Measurements from ENCODE around the gene AGXT.

AGXT gene

DNA sequence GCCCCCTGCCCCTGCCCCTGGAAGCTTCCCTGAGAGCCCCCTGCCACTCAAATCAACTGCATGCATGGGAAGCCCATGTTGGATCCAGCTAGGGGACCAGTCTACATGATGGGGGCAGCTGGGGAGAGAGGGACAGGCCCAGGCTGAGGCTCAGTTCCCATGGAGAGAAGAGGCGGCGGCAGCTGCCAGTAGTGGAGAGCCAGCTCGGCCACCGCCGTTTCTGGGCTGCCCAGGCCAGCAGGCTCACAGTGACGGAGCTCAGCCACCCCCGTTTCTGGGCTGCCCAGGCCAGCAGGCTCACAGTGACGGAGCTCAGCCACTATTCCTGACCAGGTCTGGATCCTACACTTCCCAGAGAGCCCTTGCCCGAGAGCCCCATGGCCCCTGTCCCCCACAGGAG is 23.7 kb downstream of the AGXT start:
- DNase-seq, result no peak
- in situ Hi-C loops (cut with HindIII; ENCODE audit: low pct_ligation_motif_present, low sequenced_read_pairs), result no loop called here
- H3K36me3 ChIP-seq (replicated peaks), result no peaks in the 10 kb centered on the region
- no peak overlapping the region for H3K27ac ChIP-seq
- no peak overlapping the region for H3K4me3 ChIP-seq (ENCODE audit: low read depth, low read length)
- TF ChIP-seq, protein P1, sequence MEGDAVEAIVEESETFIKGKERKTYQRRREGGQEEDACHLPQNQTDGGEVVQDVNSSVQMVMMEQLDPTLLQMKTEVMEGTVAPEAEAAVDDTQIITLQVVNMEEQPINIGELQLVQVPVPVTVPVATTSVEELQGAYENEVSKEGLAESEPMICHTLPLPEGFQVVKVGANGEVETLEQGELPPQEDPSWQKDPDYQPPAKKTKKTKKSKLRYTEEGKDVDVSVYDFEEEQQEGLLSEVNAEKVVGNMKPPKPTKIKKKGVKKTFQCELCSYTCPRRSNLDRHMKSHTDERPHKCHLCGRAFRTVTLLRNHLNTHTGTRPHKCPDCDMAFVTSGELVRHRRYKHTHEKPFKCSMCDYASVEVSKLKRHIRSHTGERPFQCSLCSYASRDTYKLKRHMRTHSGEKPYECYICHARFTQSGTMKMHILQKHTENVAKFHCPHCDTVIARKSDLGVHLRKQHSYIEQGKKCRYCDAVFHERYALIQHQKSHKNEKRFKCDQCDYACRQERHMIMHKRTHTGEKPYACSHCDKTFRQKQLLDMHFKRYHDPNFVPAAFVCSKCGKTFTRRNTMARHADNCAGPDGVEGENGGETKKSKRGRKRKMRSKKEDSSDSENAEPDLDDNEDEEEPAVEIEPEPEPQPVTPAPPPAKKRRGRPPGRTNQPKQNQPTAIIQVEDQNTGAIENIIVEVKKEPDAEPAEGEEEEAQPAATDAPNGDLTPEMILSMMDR (IDR thresholded peaks at IDR 0.05; ENCODE audit: low read depth, low read length, missing control alignments), result no peak
- H3K27me3 ChIP-seq (replicated peaks), result no peaks in the 10 kb centered on the region

DNA sequence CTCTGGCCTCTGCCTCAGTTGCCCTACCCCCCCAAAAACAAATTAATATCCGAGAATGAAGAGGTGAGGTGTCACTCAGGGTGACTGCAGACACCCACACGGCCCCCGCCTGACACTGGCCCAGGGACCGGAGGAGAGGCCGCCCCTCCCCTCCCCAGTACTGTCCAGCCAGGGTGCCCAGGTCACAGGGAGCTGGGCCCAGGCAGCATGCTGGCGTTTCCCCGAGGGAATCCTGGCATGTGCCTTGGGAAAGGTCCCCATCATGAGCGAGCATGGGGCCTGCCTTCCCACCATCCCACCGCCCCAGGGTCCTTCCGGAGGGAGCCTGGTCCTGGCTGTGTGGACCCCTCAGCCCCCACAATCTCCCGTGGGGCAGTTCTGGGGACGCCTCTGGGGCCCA is 24.3 kb downstream of the AGXT start:
- no peak overlapping the region for H3K27ac ChIP-seq
- in situ Hi-C loops (cut with HindIII; ENCODE audit: low pct_ligation_motif_present, low sequenced_read_pairs), result no loop called here
- no peak overlapping the region for H3K4me3 ChIP-seq (ENCODE audit: low read depth, low read length)
- TF ChIP-seq, protein P1 (IDR thresholded peaks at IDR 0.05; ENCODE audit: low read depth, low read length, missing control alignments), result no peak
- DNase-seq, result no peak
- H3K36me3 ChIP-seq (replicated peaks), result no peaks in the 10 kb centered on the region
- no peaks in the 10 kb centered on the region for H3K27me3 ChIP-seq (replicated peaks)

DNA sequence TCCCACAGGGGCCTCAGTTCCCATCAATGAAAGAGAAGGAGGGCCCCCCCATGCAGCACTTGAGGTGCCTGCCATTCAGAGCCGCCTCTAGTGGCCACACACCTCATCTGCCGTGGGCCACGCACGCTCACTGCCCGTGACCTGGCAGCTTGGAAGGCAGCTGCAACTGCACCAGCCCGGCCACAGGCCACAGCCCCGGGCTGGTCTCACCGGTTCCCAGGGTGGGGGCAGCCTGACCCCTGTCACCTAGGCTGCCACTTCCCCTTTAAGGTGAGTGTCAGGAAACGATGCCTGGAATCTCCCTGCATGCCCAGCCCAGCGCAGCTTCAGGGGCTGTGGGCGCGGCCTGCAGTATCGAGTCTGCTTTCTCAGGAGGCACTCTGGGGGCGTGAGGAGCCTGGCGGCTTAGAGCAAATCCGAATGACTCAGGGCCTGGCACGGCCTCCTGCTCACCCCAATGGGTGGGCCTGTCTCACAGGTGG is 24.8 kb downstream of the AGXT start:
- H3K36me3 ChIP-seq (replicated peaks), result no peaks in the 10 kb centered on the region
- H3K4me3 ChIP-seq (ENCODE audit: low read depth, low read length), result no peak overlapping the region
- in situ Hi-C loops (cut with HindIII; ENCODE audit: low pct_ligation_motif_present, low sequenced_read_pairs), result no loop called here
- H3K27me3 ChIP-seq (replicated peaks), result no peaks in the 10 kb centered on the region
- DNase-seq, result no peak
- TF ChIP-seq, protein P1 (IDR thresholded peaks at IDR 0.05; ENCODE audit: low read depth, low read length, missing control alignments), result no peak
- no peak overlapping the region for H3K27ac ChIP-seq

DNA sequence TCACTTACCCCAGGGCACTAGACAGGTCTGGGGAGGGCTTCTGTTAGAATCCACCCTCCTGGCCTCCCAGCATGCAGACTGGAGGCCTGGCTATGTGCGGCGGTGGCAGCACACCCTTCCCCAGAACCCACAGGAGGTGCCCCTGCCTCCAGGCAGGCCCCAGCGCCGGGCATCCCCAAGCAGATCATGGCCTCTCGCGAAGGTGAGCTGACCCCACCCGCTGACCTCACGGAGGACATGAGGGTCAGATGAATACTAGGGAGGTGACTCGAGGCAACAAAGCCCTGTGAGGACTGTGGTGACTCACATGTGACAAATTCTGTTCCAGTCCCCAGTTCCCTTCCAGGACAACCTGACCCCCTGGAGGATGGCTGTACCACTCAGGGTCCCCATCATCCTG is 25.4 kb downstream of the AGXT start:
- TF ChIP-seq, protein P1 (IDR thresholded peaks at IDR 0.05; ENCODE audit: low read depth, low read length, missing control alignments), result no peak
- Histone ChIP-seq H3K36me3 (replicated peaks) (no peaks in the 10 kb centered on the region), H3K27me3 (replicated peaks) (no peaks in the 10 kb centered on the region), H3K4me3 (ENCODE audit: low read depth, low read length) (no peak overlapping the region), H3K27ac (no peak overlapping the region)
- in situ Hi-C loops (cut with HindIII; ENCODE audit: low pct_ligation_motif_present, low sequenced_read_pairs), result no loop called here
- DNase-seq, result no peak

DNA sequence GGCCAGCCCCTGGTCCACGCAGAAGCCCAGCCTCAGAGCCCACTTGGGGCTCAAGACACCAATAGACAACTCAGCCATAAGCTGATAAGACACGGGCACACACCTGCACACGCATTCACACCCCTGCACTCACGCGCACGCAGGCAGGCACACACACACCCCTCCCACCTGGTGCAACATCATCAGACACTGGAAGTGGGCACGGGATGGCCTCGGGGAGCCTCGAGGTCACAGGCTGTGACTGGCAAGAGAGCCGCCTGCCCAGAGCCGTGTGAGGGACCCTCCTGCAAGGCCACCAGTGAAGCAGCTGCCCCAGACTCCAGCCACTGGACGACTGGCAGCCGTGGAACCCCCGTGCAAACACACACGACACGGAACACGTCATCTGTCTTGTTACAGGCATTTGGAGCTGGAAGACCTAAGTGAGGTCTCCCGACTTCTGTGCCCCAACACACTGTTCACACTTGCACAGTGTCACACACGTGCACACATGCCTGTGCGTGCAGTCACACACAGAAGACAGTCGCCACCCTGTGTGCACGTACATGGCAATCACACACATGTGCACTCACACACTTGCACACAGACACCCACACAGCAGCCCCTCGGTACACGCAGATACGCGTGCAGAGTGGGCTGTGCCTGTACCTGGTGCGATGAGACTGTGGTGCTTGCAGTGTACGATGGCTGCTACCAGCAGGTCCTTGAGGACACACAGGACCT is 26.4 kb downstream of the AGXT start:
- in situ Hi-C loops (cut with HindIII; ENCODE audit: low pct_ligation_motif_present, low sequenced_read_pairs), result no loop called here
- Histone ChIP-seq H3K4me3 (ENCODE audit: low read depth, low read length) (no peak overlapping the region), H3K27ac (no peak overlapping the region), H3K27me3 (replicated peaks) (no peaks in the 10 kb centered on the region), H3K36me3 (replicated peaks) (no peaks in the 10 kb centered on the region)
- DNase-seq, result no peak
- TF ChIP-seq, protein P1 (IDR thresholded peaks at IDR 0.05; ENCODE audit: low read depth, low read length, missing control alignments), result no peak
